Occipital lobe (tissue), 2 donors: ENCODE results near the gene PIP5K1B. TPM values are rescaled to one million over a fixed set of nuclear protein-coding genes. Genes with fewer than 3 reads are reported as not detected.
"Not testable (repeated sequence)": the region's sequence is repeated elsewhere in the genome, so short reads cannot be mapped to it uniquely, and the experiment has no call there.

Source experiments
- DNase-seq: peaks from one replicate; lab custom pipeline; 2025; lab: John Stamatoyannopoulos, UW
- total RNA-seq: library from RNA; depleted of rRNA; stranded (reverse); fragments of >200 nt; gene quantifications from one replicate; pipeline ENCODE4 v1.2.3, GENCODE V29; 2014

The PIP5K1B gene
- total RNA-seq, 1 donor from 2014 or later, result 2.7 TPM

DNA sequence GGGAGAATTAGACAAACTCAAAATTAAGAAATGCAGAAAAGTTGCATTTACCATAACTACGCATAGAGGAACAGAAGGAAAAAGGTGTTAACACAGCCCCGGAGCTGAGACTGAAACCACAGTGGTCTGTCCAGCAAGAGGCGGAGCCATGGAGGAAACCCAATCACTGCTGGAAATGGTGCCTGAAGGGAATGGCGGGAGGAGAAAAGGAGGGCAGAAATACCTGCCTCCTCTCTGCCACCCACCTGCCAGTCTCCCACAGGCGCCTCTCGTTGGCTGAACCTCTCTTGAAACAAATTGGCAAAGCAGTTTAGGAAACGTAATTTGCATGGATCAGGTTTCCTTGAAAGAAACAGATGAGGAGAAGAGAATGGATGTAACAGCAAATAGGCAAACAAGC lies 318.6 kb downstream of the PIP5K1B start:
- no peak for DNase-seq

DNA sequence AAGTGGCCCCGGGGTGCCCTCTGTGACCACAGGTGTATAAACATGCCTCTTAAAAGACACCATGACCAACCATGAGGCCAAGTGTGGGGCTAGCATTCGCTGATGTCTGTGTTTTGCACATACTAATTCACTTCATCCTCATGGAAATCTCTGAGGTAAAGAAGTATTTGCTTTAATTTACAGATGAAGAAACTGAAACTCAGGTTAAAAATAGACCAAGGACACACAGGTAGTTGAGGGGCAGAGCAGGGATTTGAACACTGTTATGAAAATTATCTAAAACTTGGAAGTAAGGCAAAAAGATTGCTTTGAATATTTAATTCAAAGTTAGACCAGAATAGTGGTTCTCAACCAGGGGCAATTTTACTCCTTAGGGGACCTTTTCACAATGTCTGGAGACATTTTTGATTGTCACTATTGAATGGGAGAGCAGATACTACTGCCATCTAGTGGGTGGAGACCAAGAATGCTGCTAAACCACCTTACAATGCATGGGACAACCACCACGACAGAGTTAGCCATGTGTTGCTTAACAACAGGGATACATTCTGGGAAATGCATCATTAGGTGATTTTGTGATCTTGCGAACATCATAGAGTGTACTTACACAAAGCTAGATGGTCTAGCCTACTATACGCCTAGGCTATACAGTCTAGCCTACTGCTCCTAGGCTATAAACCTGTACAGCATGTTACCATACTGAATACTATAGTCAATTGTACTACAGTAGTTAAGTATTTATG lies 322.5 kb downstream of the PIP5K1B start:
- no peak for DNase-seq

DNA sequence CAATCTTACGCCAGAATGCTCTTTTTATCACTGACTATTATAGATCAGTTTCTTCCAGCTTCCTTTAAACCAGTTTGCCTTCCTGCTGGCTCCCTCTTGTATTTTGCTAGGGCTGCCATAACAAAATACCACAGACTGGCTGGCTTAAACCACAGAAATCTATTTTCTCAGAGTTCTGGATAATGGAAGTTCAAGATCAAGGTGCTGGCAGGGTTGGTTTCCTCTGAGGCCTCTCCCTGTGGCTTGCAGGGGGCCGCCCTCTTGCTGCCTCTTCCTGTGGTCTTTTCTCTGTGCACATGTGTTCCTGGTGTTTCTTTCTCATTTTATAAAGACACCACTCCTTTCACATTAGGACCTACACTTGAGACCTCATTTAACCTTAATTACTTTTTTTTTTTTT lies 323.7 kb downstream of the PIP5K1B start:
- DNase-seq, result no peak

DNA sequence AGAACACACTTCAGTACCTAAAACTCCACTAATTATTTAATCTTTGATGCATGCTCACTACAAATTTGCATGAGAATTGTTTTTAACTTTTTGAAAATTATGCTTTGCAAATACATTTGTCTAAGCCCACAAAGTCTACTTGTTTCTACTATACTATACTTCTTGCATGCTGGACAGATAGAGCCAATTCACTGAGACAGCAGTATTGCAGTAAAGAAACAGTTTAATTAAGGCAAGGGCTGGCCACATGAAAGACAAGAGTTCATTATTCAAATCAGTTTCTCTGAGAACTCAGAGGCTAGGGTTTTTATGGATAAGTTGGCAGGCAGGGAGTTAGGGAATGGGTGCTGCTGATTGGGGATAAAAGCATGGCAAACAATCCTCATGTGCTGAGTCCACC lies 324.5 kb downstream of the PIP5K1B start:
- DNase-seq, result no peak

DNA sequence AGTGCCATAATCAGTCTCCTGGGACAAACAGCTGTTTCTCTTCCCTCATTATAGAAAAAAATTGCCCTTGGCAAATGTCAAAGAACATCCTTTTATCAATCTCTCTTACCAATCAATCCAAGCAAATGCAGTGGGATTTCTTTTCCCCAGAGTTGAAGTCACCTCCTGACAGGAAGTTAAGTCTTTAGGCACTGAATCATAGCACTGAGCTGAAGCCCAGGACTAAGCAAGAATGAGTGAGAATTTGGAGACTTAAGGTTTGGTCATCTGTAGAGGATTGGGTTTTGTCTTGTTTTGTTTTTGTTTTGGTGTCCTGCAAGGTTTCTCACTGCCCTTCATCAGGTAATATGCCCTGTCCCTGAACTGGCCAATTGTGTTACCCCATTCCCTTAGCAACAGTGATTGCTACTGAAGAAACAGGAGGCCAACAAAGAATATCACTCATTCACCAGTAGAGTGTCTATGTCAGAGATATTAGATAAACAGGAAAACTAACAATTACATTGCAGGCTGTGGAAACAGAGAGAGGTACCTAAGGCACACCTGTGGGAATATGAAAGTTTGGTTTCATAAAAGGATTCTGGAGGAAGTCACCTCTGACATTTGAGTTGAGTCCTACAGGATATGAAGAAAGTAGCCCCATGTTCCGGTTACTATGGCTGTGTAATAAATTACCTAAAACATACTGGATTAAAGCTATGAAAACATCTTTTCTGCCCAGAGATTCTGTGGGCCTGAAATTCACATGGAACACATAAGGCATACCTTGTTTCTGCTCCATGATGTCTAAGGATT lies 326.0 kb downstream of the PIP5K1B start:
- DNase-seq, result no peak

DNA sequence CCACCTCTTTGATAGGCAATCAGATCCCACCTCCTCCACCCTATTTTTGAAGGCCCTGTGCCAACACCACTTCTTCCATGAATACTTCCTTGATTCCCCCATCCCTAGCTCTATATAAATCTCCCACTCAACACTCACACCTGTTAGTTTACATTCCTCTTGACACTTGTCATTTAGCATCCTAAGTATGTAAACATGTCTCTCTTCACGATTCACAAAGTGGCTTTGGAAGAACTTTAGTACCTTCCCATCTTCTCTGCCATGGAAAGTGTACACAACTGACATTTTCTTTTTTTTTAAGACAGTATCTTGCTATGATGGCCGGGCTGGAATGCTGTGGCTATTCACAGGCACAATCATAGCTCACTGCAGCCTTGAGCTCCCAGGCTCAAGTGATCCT lies 329.0 kb downstream of the PIP5K1B start:
- DNase-seq, result no peak

DNA sequence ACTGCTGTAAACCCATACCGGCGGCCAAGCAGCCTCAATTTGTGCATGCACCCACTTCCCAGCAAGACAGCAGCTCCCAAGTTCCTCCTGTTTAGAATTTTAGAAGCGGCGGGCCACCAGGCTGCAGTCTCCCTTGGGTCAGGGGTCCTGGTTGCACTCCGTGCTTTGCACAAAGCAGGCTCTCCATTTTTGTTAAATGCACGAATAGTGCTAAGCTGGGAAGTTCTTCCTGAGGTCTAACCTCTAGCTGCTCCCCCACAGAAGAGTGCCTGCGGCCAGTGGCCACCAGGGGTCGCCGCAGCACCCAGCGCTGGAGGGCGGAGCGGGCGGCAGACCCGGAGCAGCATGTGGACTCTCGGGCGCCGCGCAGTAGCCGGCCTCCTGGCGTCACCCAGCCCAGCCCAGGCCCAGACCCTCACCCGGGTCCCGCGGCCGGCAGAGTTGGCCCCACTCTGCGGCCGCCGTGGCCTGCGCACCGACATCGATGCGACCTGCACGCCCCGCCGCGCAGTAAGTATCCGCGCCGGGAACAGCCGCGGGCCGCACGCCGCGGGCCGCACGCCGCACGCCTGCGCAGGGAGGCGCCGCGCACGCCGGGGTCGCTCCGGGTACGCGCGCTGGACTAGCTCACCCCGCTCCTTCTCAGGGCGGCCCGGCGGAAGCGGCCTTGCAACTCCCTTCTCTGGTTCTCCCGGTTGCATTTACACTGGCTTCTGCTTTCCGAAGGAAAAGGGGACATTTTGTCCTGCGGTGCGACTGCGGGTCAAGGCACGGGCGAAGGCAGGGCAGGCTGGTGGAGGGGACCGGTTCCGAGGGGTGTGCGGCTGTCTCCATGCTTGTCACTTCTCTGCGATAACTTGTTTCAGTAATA lies 330.6 kb downstream of the PIP5K1B start, which contains the start of gene FXN:
Gene FXN (plus strand): TSS at position 315 of the 871 bp plus-strand sequence. CDS start 31 bp downstream, at position 346.
- peak; percentile 66 for DNase-seq

DNA sequence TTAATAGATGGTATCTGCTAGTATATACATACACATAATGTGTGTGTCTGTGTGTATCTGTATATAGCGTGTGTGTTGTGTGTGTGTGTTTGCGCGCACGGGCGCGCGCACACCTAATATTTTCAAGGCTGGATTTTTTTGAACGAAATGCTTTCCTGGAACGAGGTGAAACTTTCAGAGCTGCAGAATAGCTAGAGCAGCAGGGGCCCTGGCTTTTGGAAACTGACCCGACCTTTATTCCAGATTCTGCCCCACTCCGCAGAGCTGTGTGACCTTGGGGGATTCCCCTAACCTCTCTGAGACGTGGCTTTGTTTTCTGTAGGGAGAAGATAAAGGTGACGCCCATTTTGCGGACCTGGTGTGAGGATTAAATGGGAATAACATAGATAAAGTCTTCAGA lies 331.3 kb downstream of the PIP5K1B start:
- no peak for DNase-seq

DNA sequence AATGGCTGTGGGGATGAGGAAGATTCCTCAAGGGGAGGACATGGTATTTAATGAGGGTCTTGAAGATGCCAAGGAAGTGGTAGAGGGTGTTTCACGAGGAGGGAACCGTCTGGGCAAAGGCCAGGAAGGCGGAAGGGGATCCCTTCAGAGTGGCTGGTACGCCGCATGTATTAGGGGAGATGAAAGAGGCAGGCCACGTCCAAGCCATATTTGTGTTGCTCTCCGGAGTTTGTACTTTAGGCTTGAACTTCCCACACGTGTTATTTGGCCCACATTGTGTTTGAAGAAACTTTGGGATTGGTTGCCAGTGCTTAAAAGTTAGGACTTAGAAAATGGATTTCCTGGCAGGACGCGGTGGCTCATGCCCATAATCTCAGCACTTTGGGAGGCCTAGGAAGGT lies 331.8 kb downstream of the PIP5K1B start:
- no peak for DNase-seq

DNA sequence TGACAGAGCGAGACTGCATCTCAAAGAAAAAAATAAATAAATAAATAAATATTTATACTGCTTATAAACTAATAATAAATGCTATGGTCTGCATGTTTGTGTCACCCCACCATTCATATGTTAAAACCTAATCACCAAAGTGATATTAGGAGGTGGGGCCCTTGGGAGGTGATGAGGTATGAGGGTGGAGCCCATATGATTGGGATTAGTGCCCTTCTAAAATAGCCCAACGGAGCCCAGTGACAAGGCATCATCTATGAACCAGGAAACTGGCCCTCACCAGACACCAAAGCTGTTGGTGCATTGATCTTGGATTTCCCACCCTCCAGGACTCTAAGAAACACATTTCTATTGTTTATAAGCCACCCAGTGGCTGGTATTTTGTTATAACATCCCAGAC lies 335.6 kb downstream of the PIP5K1B start:
- DNase-seq, result no peak

DNA sequence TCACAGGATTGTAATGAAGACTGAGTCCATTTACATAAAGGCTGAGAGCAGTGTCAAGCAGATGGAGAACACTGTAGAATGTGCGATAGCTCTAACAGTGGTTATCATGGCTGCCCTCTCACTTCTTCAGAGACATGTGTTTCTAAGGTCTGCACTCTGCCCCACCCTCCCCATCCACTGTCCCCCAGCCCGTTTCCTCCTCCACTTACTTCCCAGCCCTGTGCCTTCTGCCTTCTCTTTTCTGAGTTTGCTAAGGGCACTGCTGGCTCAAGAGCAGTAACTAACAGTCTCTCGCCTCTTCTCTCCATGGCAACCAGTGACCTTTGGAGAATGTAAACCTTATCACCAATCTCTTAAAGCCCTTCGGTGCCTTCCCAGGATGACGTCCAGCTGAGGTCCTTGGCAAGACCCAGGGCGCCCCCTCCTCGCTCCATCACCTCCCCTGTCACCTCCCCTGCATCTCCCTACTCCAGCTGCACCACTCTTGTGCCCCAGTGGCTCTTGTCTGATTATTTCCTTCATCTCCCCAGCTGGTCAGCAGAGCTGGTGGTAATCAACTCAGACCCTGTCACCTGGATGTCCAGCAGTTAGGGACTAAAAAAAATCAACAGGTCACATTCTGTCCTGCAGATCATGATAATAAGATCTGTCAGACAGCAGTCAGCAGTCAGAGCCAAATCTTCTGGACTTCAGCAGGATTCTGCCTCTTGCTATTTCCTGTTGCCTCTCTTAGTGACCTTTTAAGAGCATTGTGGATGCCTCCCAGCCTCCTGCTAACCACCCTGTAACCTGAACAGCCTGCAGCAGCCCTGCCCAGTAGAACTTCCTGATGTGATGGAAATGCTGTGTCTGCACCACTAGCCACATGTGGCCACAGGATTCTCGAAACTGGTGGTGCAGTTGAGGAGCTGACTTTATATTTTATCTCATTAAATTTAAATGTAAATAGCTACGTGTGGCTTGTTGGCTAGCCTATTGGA lies 339.5 kb downstream of the PIP5K1B start:
- no peak for DNase-seq

DNA sequence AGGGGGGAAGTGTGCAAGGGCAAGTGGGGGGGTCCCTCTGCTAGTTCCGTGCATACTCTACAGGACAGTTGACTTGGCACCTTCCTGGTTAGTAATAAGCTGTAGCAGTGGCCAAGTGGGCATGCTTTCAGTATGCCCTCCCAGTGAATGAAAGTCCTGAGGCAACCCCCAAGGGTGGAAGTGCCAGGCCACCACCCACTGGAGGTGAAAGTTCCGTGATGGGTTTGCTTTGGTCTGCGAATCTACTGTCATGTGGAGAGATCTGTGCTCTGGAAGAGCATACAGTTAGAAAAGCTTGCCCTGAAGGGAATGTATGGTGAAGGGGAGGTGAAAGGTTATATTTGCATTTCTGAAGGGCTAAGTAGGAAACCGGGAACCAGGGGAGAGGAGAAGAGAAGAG lies 340.8 kb downstream of the PIP5K1B start:
- DNase-seq, result no peak

DNA sequence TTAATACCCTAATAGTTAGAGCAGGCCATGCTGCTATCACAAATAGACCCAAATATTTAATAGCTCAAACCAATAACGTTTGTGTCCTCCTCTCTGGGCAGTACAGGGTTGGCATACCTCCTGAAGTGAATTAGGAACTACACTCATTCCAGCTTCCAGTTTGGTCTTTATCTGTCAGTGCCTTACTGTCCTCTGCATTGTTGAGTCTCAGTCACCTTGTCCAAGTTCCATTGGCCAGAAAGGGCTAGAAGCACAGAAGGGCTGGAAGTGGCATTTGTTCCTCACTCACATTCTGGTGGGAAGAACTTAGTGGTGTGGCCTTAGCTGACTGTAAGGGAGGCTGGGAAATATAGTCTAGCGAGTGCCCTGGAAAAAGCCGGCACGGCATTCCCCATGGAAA lies 341.7 kb downstream of the PIP5K1B start:
- no peak for DNase-seq

DNA sequence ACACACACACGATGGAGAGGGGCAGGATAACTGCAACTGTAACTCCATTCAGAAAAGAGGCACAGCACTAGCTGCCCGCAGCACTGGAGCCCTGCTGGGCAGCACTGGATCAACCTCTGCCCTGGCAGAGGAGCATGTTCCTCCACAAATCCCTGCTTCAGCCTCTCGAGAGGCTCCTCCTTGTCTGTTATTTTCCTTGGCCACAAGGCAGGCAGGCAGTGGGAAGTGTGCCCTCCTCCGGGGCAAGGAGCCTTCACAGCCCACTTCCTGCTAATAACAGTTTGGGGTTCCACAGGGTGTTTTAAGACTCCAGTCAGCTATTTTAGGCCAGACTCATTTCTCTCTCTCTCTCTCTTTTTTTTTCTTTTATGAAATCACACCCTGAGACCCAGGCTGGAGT lies 342.3 kb downstream of the PIP5K1B start:
- no peak for DNase-seq

DNA sequence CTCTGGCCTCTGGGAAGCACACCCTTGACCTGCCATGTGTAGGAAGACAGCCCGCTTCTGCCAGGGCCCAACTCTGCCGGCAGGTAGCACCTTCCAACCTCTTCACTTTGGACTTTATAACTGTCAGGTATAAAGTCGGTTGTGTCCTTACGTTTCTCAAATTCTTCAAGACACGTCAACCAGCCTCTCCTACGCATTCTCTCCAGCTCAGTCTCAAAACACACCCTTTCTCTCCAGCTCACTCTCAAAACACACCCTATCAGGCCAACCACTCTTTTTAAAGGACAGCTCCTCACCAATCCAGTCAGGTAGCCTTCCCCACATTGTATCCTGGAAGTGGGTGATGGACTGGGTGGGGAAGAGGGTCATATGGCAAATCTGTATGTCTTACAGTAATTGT lies 344.1 kb downstream of the PIP5K1B start:
- no peak for DNase-seq

DNA sequence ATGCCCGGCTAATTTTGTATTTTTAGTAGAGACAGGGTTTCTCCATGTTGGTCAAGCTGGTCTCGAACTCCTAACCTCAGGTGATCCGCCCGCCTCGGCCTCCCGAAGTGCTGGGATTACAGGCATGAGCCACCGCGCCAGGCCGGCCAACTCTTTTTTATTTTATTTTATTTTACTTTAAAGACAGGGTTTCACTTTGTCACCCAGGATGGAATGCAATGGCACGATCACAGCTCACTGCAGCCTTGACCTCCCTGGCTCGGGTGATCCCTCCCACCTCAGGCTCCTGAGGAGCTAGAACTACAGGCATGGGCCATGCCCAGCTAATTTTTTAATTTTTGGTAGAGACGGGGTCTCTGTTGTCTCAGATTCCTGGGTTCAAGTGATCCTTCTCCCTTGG lies 345.9 kb downstream of the PIP5K1B start:
- DNase-seq, result not testable (repeated sequence)

DNA sequence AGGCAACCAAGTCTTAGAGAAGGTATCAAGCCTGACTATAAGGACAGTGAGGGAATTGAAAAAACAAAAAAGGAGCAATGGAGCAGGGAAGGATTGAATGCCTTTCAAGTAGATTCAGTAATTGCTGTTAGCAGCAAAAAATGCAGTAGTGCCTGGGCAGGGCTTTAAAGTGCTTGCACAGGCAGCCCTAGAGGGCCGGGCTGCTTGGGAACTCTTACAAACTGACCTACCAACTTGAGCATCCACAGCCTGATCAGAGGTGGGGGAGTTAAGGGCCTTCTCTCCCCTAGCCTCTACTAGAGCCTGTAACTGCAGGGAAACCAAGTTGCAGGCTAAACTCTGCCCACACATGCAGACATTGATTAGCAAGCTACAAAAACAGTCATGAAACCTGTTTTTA lies 349.9 kb downstream of the PIP5K1B start:
- no peak for DNase-seq

DNA sequence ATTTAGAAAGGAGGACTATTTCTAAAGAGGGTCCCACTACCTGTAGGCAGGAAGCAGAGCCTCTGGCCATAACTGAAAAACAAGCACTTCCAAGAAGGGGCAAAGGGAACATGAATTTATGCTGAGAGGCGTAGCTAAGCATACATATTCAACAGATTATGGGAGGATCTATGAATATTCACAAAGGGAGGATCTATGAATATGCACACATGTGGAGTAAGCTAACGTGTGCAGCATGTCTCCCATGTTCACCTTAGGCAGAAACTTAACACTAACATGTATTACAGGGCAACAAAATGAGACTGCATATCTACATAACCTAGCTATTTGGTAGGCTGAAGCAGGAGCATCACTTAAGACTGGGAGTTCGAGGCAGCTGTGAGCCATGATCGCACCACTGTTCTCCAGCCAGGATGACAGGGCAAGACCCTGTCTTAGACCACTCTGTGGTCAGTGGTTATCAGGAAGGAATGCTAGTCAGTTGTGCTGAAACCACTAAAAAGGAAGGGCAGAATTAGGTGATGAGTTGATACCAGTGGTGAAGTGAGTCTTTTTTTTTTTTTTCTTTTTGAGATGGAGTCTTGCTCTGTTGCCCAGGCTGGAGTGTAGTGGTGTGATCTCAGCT lies 351.3 kb downstream of the PIP5K1B start:
- DNase-seq, result no peak

DNA sequence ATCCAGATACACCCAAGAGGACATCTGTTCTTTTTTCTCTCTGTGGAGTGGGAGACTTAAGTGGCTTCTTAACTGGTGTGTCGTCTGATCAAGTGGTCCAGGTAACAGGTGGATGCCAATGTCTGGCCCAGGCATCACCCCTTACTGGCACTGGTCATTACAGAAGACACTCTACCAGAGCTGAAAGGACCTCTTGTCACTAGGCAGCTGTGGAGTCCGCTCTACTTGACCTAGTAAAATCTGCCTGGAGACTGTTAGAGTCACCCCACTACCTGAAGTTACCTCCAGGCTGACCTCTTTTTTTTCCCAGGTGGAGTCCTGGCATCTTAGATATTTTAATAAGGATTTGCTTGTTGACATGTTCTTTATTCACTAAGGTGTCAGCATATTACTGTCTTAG lies 353.1 kb downstream of the PIP5K1B start:
- DNase-seq, result no peak
